Measurements from ENCODE around the gene SLC35D3.

DNA sequence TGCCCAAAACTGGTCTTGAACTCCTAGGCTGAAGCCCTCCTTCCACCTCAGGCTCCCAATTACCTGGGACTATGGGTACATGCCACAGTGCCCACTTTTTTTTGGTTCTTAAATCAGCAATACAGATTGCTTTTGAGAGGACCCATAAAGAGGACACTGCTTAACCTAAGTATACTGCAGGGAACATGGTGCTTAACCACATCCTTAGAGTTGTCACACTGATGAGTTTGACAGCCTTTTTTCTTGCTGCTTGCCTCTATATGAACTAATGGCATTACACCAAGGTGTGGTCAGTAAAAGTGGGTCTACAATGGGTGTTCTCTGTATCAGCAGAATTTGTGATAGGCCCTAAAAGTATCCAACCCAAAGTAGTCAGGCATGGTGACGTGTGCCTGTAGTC is 7.2 kb upstream of the SLC35D3 start:
- TF ChIP-seq, protein P1, sequence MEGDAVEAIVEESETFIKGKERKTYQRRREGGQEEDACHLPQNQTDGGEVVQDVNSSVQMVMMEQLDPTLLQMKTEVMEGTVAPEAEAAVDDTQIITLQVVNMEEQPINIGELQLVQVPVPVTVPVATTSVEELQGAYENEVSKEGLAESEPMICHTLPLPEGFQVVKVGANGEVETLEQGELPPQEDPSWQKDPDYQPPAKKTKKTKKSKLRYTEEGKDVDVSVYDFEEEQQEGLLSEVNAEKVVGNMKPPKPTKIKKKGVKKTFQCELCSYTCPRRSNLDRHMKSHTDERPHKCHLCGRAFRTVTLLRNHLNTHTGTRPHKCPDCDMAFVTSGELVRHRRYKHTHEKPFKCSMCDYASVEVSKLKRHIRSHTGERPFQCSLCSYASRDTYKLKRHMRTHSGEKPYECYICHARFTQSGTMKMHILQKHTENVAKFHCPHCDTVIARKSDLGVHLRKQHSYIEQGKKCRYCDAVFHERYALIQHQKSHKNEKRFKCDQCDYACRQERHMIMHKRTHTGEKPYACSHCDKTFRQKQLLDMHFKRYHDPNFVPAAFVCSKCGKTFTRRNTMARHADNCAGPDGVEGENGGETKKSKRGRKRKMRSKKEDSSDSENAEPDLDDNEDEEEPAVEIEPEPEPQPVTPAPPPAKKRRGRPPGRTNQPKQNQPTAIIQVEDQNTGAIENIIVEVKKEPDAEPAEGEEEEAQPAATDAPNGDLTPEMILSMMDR (IDR thresholded peaks at IDR 0.05), result no peak
- TF ChIP-seq POLR2AphosphoS5 (IDR thresholded peaks at IDR 0.05) (no peak), POLR2A (IDR thresholded peaks at IDR 0.05) (no peak)
